Measurements from ENCODE around the gene PATL2. TPM values are rescaled to one million over a fixed set of nuclear protein-coding genes. Genes with fewer than 3 reads are reported as not detected.

PATL2 gene
- total RNA-seq, 1 experiment from 2014 or later = 0.49 TPM

DNA sequence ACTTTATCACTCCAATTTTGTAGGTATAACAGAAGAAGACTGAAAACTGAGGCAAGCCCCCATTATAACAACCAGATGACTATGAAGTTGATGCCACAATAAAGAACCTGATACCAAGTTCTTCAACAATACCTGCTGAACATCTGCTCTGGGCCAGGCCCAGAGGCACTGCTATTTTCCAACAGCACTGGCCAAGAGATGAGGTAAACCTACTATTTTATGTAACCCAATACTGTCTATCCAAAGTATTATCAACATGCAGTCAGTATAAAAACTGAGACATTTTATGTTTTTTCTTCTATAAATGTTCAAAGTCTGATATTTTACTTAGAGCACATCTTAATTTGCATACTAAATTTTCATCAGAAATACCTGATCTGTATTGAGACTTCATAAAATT is 53.7 kb downstream of the PATL2 start:
- in situ Hi-C loops (cut with HindIII; ENCODE audit: low pct_unique_long_range_greater_than_20kb, low sequenced_read_pairs) (no loop called here), intact Hi-C loops (cut with micrococcal nuclease; ENCODE audit: unreplicated experiment) (no loop called here)
- no peaks in the 10 kb centered on the region for H3K27me3 ChIP-seq (ENCODE audit: control insufficient read depth, insufficient read depth, low read length)
- ATAC-seq = no peak
- peaks cover 8% of the 10 kb centered on the region for H3K4me1 ChIP-seq (ENCODE audit: control insufficient read depth, insufficient read depth, low read length)
- peaks cover 7% of the 10 kb centered on the region for H3K36me3 ChIP-seq (ENCODE audit: control insufficient read depth, insufficient read depth, low read length)
- ChIA-PET CTCF (no interaction called here), POLR2A (no interaction called here)
- BruUV-seq (replicated peaks) = no TSS peak
- no peak for DNase-seq (ENCODE audit: low read depth, low spot score)
- no peak overlapping the region for H3K4me3 ChIP-seq (ENCODE audit: low read depth in 2 of 2, low read length in 2 of 2)
- no peak overlapping the region for H3K27ac ChIP-seq (ENCODE audit: low read length)
- no peaks in the 10 kb centered on the region for H3K9me3 ChIP-seq (ENCODE audit: control insufficient read depth, insufficient read depth, low read depth, low read length)
- no peak for TF ChIP-seq POLR2AphosphoS5 (IDR thresholded peaks at IDR 0.05; ENCODE audit: low read depth, low read length)
- TF ChIP-seq TCF7L2 (IDR thresholded peaks at IDR 0.05; ENCODE audit: low read depth, low read length) = no peak
- TF ChIP-seq REST (IDR thresholded peaks at IDR 0.05; ENCODE audit: insufficient read depth in 1 of 2, low read depth in 2 of 2, low read length in 1 of 2) = no peak
- TF ChIP-seq SIN3A (IDR thresholded peaks at IDR 0.05; ENCODE audit: borderline replicate concordance, insufficient read depth, low read depth, low read length) = no peak
- TF ChIP-seq, protein P1, sequence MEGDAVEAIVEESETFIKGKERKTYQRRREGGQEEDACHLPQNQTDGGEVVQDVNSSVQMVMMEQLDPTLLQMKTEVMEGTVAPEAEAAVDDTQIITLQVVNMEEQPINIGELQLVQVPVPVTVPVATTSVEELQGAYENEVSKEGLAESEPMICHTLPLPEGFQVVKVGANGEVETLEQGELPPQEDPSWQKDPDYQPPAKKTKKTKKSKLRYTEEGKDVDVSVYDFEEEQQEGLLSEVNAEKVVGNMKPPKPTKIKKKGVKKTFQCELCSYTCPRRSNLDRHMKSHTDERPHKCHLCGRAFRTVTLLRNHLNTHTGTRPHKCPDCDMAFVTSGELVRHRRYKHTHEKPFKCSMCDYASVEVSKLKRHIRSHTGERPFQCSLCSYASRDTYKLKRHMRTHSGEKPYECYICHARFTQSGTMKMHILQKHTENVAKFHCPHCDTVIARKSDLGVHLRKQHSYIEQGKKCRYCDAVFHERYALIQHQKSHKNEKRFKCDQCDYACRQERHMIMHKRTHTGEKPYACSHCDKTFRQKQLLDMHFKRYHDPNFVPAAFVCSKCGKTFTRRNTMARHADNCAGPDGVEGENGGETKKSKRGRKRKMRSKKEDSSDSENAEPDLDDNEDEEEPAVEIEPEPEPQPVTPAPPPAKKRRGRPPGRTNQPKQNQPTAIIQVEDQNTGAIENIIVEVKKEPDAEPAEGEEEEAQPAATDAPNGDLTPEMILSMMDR (IDR thresholded peaks at IDR 0.05) = no peak

GRCh38 chr15:44656913-44657312 is 54.2 kb downstream of the PATL2 start:
- H3K4me3 ChIP-seq (ENCODE audit: low read depth in 2 of 2, low read length in 2 of 2) = no peak overlapping the region
- ChIA-PET POLR2A (interaction anchor here (0.6 kb wide), 1 partner anchor 79 kb away, joined by 4 read pairs; the partner anchor contains the start of gene TRIM69), CTCF (no interaction called here)
- intact Hi-C loops (cut with micrococcal nuclease; ENCODE audit: unreplicated experiment) (no loop called here), in situ Hi-C loops (cut with HindIII; ENCODE audit: low pct_unique_long_range_greater_than_20kb, low sequenced_read_pairs) (no loop called here)
- BruUV-seq (replicated peaks) = no TSS peak
- ATAC-seq (no peak), DNase-seq (ENCODE audit: low read depth, low spot score) (no peak)
- H3K9me3 ChIP-seq (ENCODE audit: control insufficient read depth, insufficient read depth, low read depth, low read length) = no peaks in the 10 kb centered on the region
- H3K36me3 ChIP-seq (ENCODE audit: control insufficient read depth, insufficient read depth, low read length) = peaks cover 7% of the 10 kb centered on the region
- no peaks in the 10 kb centered on the region for H3K27me3 ChIP-seq (ENCODE audit: control insufficient read depth, insufficient read depth, low read length)
- TF ChIP-seq, protein P1 (IDR thresholded peaks at IDR 0.05) = no peak
- no peak for TF ChIP-seq SIN3A (IDR thresholded peaks at IDR 0.05; ENCODE audit: borderline replicate concordance, insufficient read depth, low read depth, low read length)
- no peak overlapping the region for H3K27ac ChIP-seq (ENCODE audit: low read length)
- peaks cover 4% of the 10 kb centered on the region for H3K4me1 ChIP-seq (ENCODE audit: control insufficient read depth, insufficient read depth, low read length)

All from Panc1 (cell line).